ENCODE measurements around the gene DGLUCY. TPM values are rescaled to one million over a fixed set of nuclear protein-coding genes. Genes with fewer than 3 reads are reported as not detected.
A peak's percentile ranks its signal among the peaks of the same experiment; 100 is the strongest.

Gene DGLUCY
- total RNA-seq, 5 donors from 2014 or later (not counting 1 experiment from before 2014, with no cell fraction given), result 69.8 to 144 (median 99.8) TPM

DNA sequence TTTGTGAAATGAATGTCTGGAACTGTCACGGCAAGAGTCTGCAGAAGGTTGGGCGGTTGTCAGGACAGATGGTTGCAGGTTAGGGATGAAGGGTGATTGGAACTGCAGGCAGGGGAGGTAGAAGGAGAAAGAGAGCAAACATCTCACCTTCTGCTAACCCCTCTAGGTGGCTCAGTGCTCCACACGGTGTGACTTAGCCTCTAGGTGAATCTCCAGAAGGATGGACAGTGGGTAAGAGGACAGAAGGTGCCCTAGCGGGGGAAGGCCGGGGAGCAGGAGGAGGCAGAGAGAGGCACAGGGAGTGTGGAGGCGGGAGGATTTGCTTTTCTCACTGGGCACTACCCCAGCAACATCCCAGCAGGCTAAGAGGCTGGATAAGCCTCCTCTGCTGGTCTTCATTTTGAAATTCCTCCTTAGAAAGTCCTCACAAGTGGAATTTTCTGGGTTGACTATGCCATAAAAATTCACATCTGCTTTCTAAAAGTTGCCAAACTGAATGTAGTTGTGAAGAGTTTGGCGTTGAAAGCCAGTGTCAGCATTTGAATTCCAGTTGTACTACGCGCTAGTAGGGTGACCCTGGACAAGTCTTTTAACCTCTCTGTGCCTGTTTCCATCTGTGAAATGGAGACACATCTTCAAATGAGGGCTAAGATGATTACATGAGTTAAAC, 141.3 kb downstream of the DGLUCY start:
- no peaks in the 10 kb centered on the region for H3K9me3 ChIP-seq
- H3K4me3 Mint-ChIP-seq, result peak overlapping the region in 1 of 3 donors; percentile 89
- peaks cover 68 to 78% (median 70%) of the 10 kb centered on the region in 3 donors for H3K4me1 Mint-ChIP-seq
- no peaks in the 10 kb centered on the region for H3K27me3 ChIP-seq (replicated peaks in 1 of 2; ENCODE audit: control insufficient read depth in 2 of 2, extremely low read depth in 1 of 2, insufficient read depth in 2 of 2, low read length in 1 of 2)
- H3K27ac Mint-ChIP-seq, result peak overlapping the region; percentile 80 to 88
- H3K27me3 Mint-ChIP-seq, result no peaks in the 10 kb centered on the region
- peak overlapping the region; percentile 77 for H3K27ac ChIP-seq (ENCODE audit: low read length)
- ChIA-PET POLR2A (no interaction called here), CTCF (interaction anchor here in 1 of 2 donors (1.4 kb wide), 1 partner anchor 62 kb away, joined by 3 read pairs; no protein-coding TSS in a partner anchor)
- no peaks in the 10 kb centered on the region for H3K9me3 Mint-ChIP-seq
- no peak overlapping the region for H3K4me3 ChIP-seq (ENCODE audit: control insufficient read depth in 1 of 2, extremely low read depth in 1 of 2, low read length in 1 of 2)
- ATAC-seq (replicated peaks in 1 of 4) (peak in 2 of 4 experiments; percentile 4 to 9), DNase-seq (no peak)
- no peaks in the 10 kb centered on the region for H3K36me3 ChIP-seq (ENCODE audit: control insufficient read depth in 2 of 2, extremely low read depth in 1 of 2, insufficient read depth in 1 of 2, low read length in 1 of 2)
- peaks cover 38 to 69% of the 10 kb centered on the region in 2 experiments for H3K4me1 ChIP-seq (ENCODE audit: control insufficient read depth in 1 of 2, extremely low read depth in 1 of 2, insufficient read depth in 2 of 2, low read length in 2 of 2)
- 94% methylated on average over 3 of the region's 9 CpGs for WGBS (ENCODE audit: insufficient coverage)
- H3K36me3 Mint-ChIP-seq, result peaks cover 3% of the 10 kb centered on the region

DNA sequence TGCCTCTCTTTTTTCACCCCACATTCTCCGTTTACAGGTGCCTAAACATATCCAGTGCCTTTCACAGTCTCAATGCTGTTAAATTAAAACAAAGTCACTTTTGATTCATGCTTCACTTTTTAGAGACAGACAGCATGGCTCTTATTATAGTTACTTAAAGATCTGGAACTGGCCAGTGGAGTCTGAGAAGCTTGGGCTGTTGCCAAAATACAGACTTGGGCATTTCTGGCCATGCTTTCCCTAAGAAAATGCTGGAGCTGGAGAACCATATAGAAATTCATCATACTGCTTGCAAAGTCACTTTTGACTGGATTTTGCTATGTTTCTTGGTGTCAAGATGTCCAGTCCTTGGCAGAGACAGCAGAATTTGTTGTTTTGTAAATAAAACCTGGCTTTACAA, 142.8 kb downstream of the DGLUCY start:
- H3K27me3 Mint-ChIP-seq, result no peaks in the 10 kb centered on the region
- no peak for DNase-seq
- ATAC-seq (replicated peaks in 1 of 4), result no peak
- no peaks in the 10 kb centered on the region for H3K36me3 ChIP-seq (ENCODE audit: control insufficient read depth in 2 of 2, extremely low read depth in 1 of 2, insufficient read depth in 1 of 2, low read length in 1 of 2)
- H3K36me3 Mint-ChIP-seq, result peaks cover 3% of the 10 kb centered on the region
- H3K27me3 ChIP-seq (replicated peaks in 1 of 2; ENCODE audit: control insufficient read depth in 2 of 2, extremely low read depth in 1 of 2, insufficient read depth in 2 of 2, low read length in 1 of 2), result no peaks in the 10 kb centered on the region
- no CpG with 5 or more reads among the region's 1 CpG for WGBS (ENCODE audit: insufficient coverage)
- CTCF ChIA-PET, result no interaction called here
- peak overlapping the region; percentile 19 to 23 for H3K27ac Mint-ChIP-seq
- peaks cover 55 to 75% (median 64%) of the 10 kb centered on the region in 3 donors for H3K4me1 Mint-ChIP-seq
- H3K4me1 ChIP-seq (ENCODE audit: control insufficient read depth in 1 of 2, extremely low read depth in 1 of 2, insufficient read depth in 2 of 2, low read length in 2 of 2), result peaks cover 26 to 63% of the 10 kb centered on the region in 2 experiments
- H3K27ac ChIP-seq (ENCODE audit: low read length), result no peak overlapping the region
- no peaks in the 10 kb centered on the region for H3K9me3 ChIP-seq
- POLR2A ChIA-PET, result no interaction called here
- no peak overlapping the region for H3K4me3 ChIP-seq (ENCODE audit: control insufficient read depth in 1 of 2, extremely low read depth in 1 of 2, low read length in 1 of 2)
- H3K9me3 Mint-ChIP-seq, result no peaks in the 10 kb centered on the region
- H3K4me3 Mint-ChIP-seq, result no peak overlapping the region

DNA sequence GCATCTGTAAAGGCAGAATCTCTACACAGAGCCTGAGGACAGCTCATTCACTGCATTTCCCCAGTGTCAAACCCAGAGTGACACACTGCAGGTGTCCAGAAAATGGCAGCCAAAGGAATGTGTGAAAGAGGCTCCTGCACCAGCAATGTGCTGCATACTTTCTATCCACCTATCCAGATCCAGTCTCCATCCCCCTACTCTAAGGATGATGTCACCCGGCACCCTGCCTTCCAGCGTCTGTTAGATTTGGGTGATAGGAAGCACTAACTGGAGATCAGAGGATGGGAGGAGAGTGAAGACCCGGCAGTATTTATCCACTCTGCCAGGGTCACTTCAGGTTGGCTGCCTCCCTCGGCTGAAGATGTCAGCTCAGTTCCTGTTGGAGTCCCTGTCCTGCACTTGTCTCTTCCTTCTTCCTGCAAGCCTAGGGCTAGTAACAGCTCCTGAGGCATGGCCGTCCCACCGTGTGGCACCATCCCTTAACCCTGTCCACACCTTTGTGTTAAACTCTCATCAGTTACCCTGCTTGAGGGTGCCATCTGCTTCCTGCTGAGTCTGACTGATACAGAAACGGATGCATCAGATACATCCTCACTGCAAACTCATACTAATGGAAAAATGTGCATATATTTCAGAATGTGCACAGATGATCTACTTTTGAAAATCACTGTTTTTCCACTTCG, 143.6 kb downstream of the DGLUCY start:
- no peaks in the 10 kb centered on the region for H3K36me3 ChIP-seq (ENCODE audit: control insufficient read depth in 2 of 2, extremely low read depth in 1 of 2, insufficient read depth in 1 of 2, low read length in 1 of 2)
- no peaks in the 10 kb centered on the region for H3K36me3 Mint-ChIP-seq
- no peak for ATAC-seq (replicated peaks in 1 of 4)
- peaks cover 47 to 72% (median 59%) of the 10 kb centered on the region in 3 donors for H3K4me1 Mint-ChIP-seq
- H3K4me3 Mint-ChIP-seq, result no peak overlapping the region
- peak overlapping the region; percentile 81 to 87 for H3K27ac Mint-ChIP-seq
- no peaks in the 10 kb centered on the region for H3K9me3 Mint-ChIP-seq
- no peak overlapping the region for H3K27ac ChIP-seq (ENCODE audit: low read length)
- H3K27me3 Mint-ChIP-seq, result no peaks in the 10 kb centered on the region
- H3K4me3 ChIP-seq (ENCODE audit: control insufficient read depth in 1 of 2, extremely low read depth in 1 of 2, low read length in 1 of 2), result no peak overlapping the region
- WGBS (ENCODE audit: insufficient coverage), result 48% methylated on average over 5 of the region's 8 CpGs
- ChIA-PET CTCF (interaction anchor here in 1 of 2 donors (0.6 kb wide), 1 partner anchor 18 kb away, joined by 3 read pairs; no protein-coding TSS in a partner anchor), POLR2A (interaction anchor here (0.5 to 0.8 kb wide), 2 partner anchors 14 to 135 kb away, joined by 3 read pairs; no protein-coding TSS in a partner anchor)
- no peak for DNase-seq
- H3K27me3 ChIP-seq (replicated peaks in 1 of 2; ENCODE audit: control insufficient read depth in 2 of 2, extremely low read depth in 1 of 2, insufficient read depth in 2 of 2, low read length in 1 of 2), result no peaks in the 10 kb centered on the region
- peaks cover 23 to 54% of the 10 kb centered on the region in 2 experiments for H3K4me1 ChIP-seq (ENCODE audit: control insufficient read depth in 1 of 2, extremely low read depth in 1 of 2, insufficient read depth in 2 of 2, low read length in 2 of 2)
- H3K9me3 ChIP-seq, result no peaks in the 10 kb centered on the region

DNA sequence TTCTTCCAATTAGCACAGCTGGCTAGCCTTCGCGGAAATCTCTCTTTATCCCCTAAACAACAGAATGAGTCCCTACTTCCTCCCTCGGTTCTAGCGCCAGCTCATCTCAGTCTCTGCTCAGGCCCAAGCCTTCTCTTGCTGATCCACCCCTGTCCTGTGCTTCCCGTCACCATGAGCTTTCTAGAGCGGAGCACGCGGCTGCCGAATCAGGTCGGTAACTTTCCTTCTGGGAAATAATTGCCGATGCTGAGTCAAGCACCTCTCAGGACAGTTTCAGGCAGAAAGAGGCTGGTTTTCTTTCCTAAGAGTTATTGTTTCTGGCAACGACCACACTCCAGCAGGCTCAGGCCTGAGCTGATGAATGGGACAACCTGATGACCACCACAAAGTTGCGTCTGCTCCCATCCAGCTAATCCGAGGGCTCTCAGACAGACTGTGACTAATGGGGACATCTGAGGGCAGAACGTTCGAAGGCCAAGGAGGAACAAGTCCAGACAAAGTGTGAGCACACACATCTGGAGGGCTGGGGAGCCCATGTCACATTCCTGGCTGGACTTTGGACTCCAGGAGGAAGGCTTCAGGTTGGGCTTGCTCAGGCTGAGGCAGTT, 144.2 kb downstream of the DGLUCY start:
- Mint-ChIP-seq H3K4me1 (peaks cover 45 to 71% (median 55%) of the 10 kb centered on the region in 3 donors), H3K4me3 (no peak overlapping the region), H3K9me3 (no peaks in the 10 kb centered on the region), H3K27ac (peak overlapping the region; percentile 81 to 87), H3K27me3 (no peaks in the 10 kb centered on the region), H3K36me3 (no peaks in the 10 kb centered on the region)
- ATAC-seq (replicated peaks in 1 of 4) (no peak), DNase-seq (no peak)
- CTCF ChIA-PET, result interaction anchor here in 1 of 2 donors (0.6 kb wide), 1 partner anchor 18 kb away, joined by 3 read pairs; no protein-coding TSS in a partner anchor
- 83% methylated on average over 16 of the region's 16 CpGs for WGBS (ENCODE audit: insufficient coverage)
- H3K4me1 ChIP-seq (ENCODE audit: control insufficient read depth in 1 of 2, extremely low read depth in 1 of 2, insufficient read depth in 2 of 2, low read length in 2 of 2), result peaks cover 18 to 48% of the 10 kb centered on the region in 2 experiments
- no peak overlapping the region for H3K27ac ChIP-seq (ENCODE audit: low read length)
- H3K36me3 ChIP-seq (ENCODE audit: control insufficient read depth in 2 of 2, extremely low read depth in 1 of 2, insufficient read depth in 1 of 2, low read length in 1 of 2), result no peaks in the 10 kb centered on the region
- no peaks in the 10 kb centered on the region for H3K9me3 ChIP-seq
- POLR2A ChIA-PET, result interaction anchor here (0.5 to 0.8 kb wide), 2 partner anchors 14 to 136 kb away, joined by 3 read pairs; no protein-coding TSS in a partner anchor
- H3K4me3 ChIP-seq (ENCODE audit: control insufficient read depth in 1 of 2, extremely low read depth in 1 of 2, low read length in 1 of 2), result no peak overlapping the region
- H3K27me3 ChIP-seq (replicated peaks in 1 of 2; ENCODE audit: control insufficient read depth in 2 of 2, extremely low read depth in 1 of 2, insufficient read depth in 2 of 2, low read length in 1 of 2), result no peaks in the 10 kb centered on the region

DNA sequence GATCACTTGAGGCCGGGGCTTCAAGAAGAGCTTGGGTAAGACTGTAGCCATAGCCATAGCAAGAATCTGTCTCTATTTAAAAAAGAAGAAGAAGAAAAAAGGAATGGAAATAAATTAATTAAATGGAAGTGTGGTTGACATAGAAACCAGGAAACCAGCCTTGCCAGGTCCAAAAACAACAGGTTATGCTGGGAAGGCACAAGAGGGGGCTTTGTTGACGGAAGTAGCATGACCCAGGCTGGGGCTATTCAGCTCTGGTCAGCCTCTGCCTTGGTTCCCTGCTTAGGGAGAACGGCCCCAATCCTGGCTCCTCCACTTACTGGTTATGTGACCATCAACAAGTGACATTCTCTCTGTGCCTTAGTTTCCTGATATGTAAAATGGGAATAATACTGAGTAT, 145.0 kb downstream of the DGLUCY start:
- DNase-seq (no peak), ATAC-seq (replicated peaks in 1 of 4) (no peak)
- Mint-ChIP-seq H3K27me3 (no peaks in the 10 kb centered on the region), H3K4me3 (no peak overlapping the region), H3K4me1 (peaks cover 51 to 77% (median 61%) of the 10 kb centered on the region in 3 donors), H3K27ac (peak overlapping the region in 1 of 2 donors; percentile 9), H3K36me3 (no peaks in the 10 kb centered on the region), H3K9me3 (no peaks in the 10 kb centered on the region)
- Histone ChIP-seq H3K27ac (ENCODE audit: low read length) (no peak overlapping the region), H3K9me3 (no peaks in the 10 kb centered on the region), H3K4me1 (ENCODE audit: control insufficient read depth in 1 of 2, extremely low read depth in 1 of 2, insufficient read depth in 2 of 2, low read length in 2 of 2) (peaks cover 16 to 46% of the 10 kb centered on the region in 2 experiments), H3K27me3 (replicated peaks in 1 of 2; ENCODE audit: control insufficient read depth in 2 of 2, extremely low read depth in 1 of 2, insufficient read depth in 2 of 2, low read length in 1 of 2) (no peaks in the 10 kb centered on the region), H3K36me3 (ENCODE audit: control insufficient read depth in 2 of 2, extremely low read depth in 1 of 2, insufficient read depth in 1 of 2, low read length in 1 of 2) (no peaks in the 10 kb centered on the region), H3K4me3 (ENCODE audit: control insufficient read depth in 1 of 2, extremely low read depth in 1 of 2, low read length in 1 of 2) (no peak overlapping the region)
- ChIA-PET CTCF (interaction anchor here in 1 of 2 donors (1.3 kb wide), 1 partner anchor 13 kb away, joined by 3 read pairs; no protein-coding TSS in a partner anchor), POLR2A (no interaction called here)
- 100% methylated on average over 1 of the region's 3 CpGs for WGBS (ENCODE audit: insufficient coverage)

DNA sequence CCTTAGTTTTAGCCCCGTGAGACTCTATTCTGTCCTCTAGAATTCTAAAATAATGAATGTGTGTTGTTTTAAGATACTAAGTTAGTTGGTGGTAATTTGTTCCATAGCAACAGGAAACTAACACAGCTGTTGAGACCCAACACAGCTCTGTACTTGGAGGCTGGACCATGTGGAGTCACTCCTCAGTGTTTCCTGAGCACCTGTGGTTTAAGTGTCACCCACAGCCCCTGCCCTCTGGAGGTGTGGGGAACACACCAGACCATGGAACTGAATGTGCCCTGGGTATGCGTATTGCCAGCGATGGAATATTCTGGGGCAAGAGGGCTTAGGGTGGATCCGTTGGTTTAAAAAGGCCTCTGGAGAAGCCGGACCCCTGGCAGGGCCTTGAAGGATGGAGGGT, 147.2 kb downstream of the DGLUCY start:
- Mint-ChIP-seq H3K27me3 (no peaks in the 10 kb centered on the region), H3K4me3 (no peak overlapping the region), H3K9me3 (no peaks in the 10 kb centered on the region), H3K36me3 (no peaks in the 10 kb centered on the region), H3K27ac (peak overlapping the region; percentile 34 to 79), H3K4me1 (peaks cover 49 to 75% (median 59%) of the 10 kb centered on the region in 3 donors)
- H3K4me1 ChIP-seq (ENCODE audit: control insufficient read depth in 1 of 2, extremely low read depth in 1 of 2, insufficient read depth in 2 of 2, low read length in 2 of 2), result peaks cover 6 to 38% of the 10 kb centered on the region in 2 experiments
- no peaks in the 10 kb centered on the region for H3K9me3 ChIP-seq
- 74% methylated on average over 2 of the region's 5 CpGs for WGBS (ENCODE audit: insufficient coverage)
- H3K4me3 ChIP-seq (ENCODE audit: control insufficient read depth in 1 of 2, extremely low read depth in 1 of 2, low read length in 1 of 2), result no peak overlapping the region
- no peaks in the 10 kb centered on the region for H3K27me3 ChIP-seq (replicated peaks in 1 of 2; ENCODE audit: control insufficient read depth in 2 of 2, extremely low read depth in 1 of 2, insufficient read depth in 2 of 2, low read length in 1 of 2)
- H3K27ac ChIP-seq (ENCODE audit: low read length), result peak overlapping the region; percentile 31
- ChIA-PET CTCF (interaction anchor here (0.6 to 1.3 kb wide), 2 partner anchors 18 to 316 kb away, joined by 4 to 6 read pairs; no protein-coding TSS in a partner anchor), POLR2A (no interaction called here)
- ATAC-seq (replicated peaks in 1 of 4) (peak in 2 of 4 experiments; percentile 43 to 51), DNase-seq (peak in 24 of 35 experiments; percentile 27 to 68 (median 48))
- H3K36me3 ChIP-seq (ENCODE audit: control insufficient read depth in 2 of 2, extremely low read depth in 1 of 2, insufficient read depth in 1 of 2, low read length in 1 of 2), result no peaks in the 10 kb centered on the region

Data from T-cell (primary cell).